HepG2 (cell line): ENCODE measurements around the gene CTNNA1. TPM values are rescaled to one million over a fixed set of nuclear protein-coding genes. Genes with fewer than 3 reads are reported as not detected.

Source experiments
- ARID5B ChIP-seq: IDR thresholded peaks from 2 replicates; pipeline ENCODE4 v1.4.0; 2020; ENCODE audit warnings: mild to moderate bottlenecking, missing genetic modification reagents
- CEBPZ ChIP-seq: IDR thresholded peaks from 2 replicates; pipeline ENCODE4 v1.6.1; 2012; ENCODE audit warnings: low read length, improper control_type of control experiment
- E2F2 ChIP-seq: sonication (generic); formaldehyde crosslinking; IDR thresholded peaks from 2 replicates; pipeline ENCODE4 v1.4.0; 2020; ENCODE audit warnings: missing genetic modification reagents, borderline replicate concordance
- FOXK1 ChIP-seq: sonication (generic); formaldehyde crosslinking; IDR thresholded peaks from 2 replicates; pipeline ENCODE4 v1.4.0; 2020; ENCODE audit warnings: low read depth, missing genetic modification reagents, borderline replicate concordance
- NR2F2 ChIP-seq: IDR thresholded peaks from 2 replicates; pipeline ENCODE4 v1.6.1; 2012; ENCODE audit warnings: low read depth, inconsistent platforms, borderline replicate concordance
- RARA ChIP-seq: IDR thresholded peaks from 2 replicates; pipeline ENCODE4 v1.6.1; 2016; ENCODE audit warnings: missing genetic modification reagents, missing compliant biosample characterization
- TGIF2 ChIP-seq: IDR thresholded peaks from 2 replicates; pipeline ENCODE4 v1.6.1; 2016; ENCODE audit warnings: control low read depth, missing compliant biosample characterization
- TP53 ChIP-seq: sonication (generic); formaldehyde crosslinking; conservative IDR thresholded peaks from 2 replicates; pipeline ENCODE4 v1.4.0; 2020; ENCODE audit warnings: missing genetic modification reagents
- ZNF282 ChIP-seq: fragments of 450-650 bp; IDR thresholded peaks from 2 replicates; pipeline ENCODE4 v1.6.1; 2018; ENCODE audit not compliant: partially characterized antibody
- ZNF672 ChIP-seq: sonication (generic); formaldehyde crosslinking; IDR thresholded peaks from 2 replicates; pipeline ENCODE4 v1.8.1; 2022; ENCODE audit warnings: missing genetic modification reagents
- ZNF788 ChIP-seq: sonication (generic); formaldehyde crosslinking; IDR thresholded peaks from 2 replicates; pipeline ENCODE4 v1.5.0; 2020; ENCODE audit warnings: mild to moderate bottlenecking, missing genetic modification reagents, borderline replicate concordance
- polyA plus RNA-seq, 8 experiments: library from polyadenylated mRNA; depleted of rRNA in 3 of 8; stranded (reverse) in 7 of 8; unstranded in 1 of 8; fragments of >200 nt; fragmentation: Illumina TruSeq in 4 of 8; extraction: Trizol in 4 of 8; gene quantifications; 2 replicates each; pipeline versions ENCODE4 v1.2.1 to v1.2.3, GENCODE V29; 2011 to 2016; ENCODE audit warnings: low read depth in 4 of 8, missing spikeins in 1 of 8, mixed read lengths in 1 of 8; ENCODE audit not compliant: insufficient read depth in 1 of 8
- total RNA-seq, 5 experiments: library from RNA; depleted of rRNA; stranded (reverse); fragments of >200 nt; fragmentation: Illumina TruSeq; extraction: Trizol; gene quantifications; 2 replicates each; pipeline ENCODE4 v1.2.3, GENCODE V29; 2016; ENCODE audit warnings: low read depth in 1 of 5
- TF ChIP-seq, protein P1 (sequence below): sonication (generic); formaldehyde crosslinking; conservative IDR thresholded peaks from 2 replicates; pipeline ENCODE4 v1.8.0; 2022; ENCODE audit warnings: missing genetic modification reagents
- TF ChIP-seq, protein P2 (sequence below): sonication (generic); formaldehyde crosslinking; IDR thresholded peaks from 2 replicates; pipeline ENCODE4 v1.4.0; 2020; ENCODE audit warnings: mild to moderate bottlenecking, missing genetic modification reagents
- TF ChIP-seq, protein P3 (sequence below): sonication (generic); formaldehyde crosslinking; IDR thresholded peaks from 2 replicates; pipeline ENCODE4 v1.4.0; 2020; ENCODE audit warnings: missing genetic modification reagents
- TF ChIP-seq, protein P4 (sequence below): sonication (generic); formaldehyde crosslinking; IDR thresholded peaks from 2 replicates; pipeline ENCODE4 v1.4.0; 2020; ENCODE audit warnings: mild to moderate bottlenecking, missing genetic modification reagents

The CTNNA1 gene
- total and polyA plus RNA-seq, 2 of the 13 experiments (the other 11 are each of a cell fraction or from before 2014, with no cell fraction given) = 66.8 to 162 TPM

- TF ChIP-seq, protein P1, sequence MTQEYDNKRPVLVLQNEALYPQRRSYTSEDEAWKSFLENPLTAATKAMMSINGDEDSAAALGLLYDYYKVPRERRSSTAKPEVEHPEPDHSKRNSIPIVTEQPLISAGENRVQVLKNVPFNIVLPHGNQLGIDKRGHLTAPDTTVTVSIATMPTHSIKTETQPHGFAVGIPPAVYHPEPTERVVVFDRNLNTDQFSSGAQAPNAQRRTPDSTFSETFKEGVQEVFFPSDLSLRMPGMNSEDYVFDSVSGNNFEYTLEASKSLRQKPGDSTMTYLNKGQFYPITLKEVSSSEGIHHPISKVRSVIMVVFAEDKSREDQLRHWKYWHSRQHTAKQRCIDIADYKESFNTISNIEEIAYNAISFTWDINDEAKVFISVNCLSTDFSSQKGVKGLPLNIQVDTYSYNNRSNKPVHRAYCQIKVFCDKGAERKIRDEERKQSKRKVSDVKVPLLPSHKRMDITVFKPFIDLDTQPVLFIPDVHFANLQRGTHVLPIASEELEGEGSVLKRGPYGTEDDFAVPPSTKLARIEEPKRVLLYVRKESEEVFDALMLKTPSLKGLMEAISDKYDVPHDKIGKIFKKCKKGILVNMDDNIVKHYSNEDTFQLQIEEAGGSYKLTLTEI (CRISPR knock-in tag) = no peak
- no peak for TF ChIP-seq ZNF282
- TF ChIP-seq, protein P2, sequence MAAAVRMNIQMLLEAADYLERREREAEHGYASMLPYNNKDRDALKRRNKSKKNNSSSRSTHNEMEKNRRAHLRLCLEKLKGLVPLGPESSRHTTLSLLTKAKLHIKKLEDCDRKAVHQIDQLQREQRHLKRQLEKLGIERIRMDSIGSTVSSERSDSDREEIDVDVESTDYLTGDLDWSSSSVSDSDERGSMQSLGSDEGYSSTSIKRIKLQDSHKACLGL (CRISPR knock-in tag) = no peak
- TF ChIP-seq TP53 = no peak
- TF ChIP-seq, protein P3, sequence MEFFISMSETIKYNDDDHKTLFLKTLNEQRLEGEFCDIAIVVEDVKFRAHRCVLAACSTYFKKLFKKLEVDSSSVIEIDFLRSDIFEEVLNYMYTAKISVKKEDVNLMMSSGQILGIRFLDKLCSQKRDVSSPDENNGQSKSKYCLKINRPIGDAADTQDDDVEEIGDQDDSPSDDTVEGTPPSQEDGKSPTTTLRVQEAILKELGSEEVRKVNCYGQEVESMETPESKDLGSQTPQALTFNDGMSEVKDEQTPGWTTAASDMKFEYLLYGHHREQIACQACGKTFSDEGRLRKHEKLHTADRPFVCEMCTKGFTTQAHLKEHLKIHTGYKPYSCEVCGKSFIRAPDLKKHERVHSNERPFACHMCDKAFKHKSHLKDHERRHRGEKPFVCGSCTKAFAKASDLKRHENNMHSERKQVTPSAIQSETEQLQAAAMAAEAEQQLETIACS (CRISPR knock-in tag) = no peak
- peak; percentile 44 for TF ChIP-seq ARID5B (CRISPR knock-in tag)
- no peak for TF ChIP-seq CEBPZ
- no peak for TF ChIP-seq E2F2 (CRISPR knock-in tag)
- TF ChIP-seq, protein P4, sequence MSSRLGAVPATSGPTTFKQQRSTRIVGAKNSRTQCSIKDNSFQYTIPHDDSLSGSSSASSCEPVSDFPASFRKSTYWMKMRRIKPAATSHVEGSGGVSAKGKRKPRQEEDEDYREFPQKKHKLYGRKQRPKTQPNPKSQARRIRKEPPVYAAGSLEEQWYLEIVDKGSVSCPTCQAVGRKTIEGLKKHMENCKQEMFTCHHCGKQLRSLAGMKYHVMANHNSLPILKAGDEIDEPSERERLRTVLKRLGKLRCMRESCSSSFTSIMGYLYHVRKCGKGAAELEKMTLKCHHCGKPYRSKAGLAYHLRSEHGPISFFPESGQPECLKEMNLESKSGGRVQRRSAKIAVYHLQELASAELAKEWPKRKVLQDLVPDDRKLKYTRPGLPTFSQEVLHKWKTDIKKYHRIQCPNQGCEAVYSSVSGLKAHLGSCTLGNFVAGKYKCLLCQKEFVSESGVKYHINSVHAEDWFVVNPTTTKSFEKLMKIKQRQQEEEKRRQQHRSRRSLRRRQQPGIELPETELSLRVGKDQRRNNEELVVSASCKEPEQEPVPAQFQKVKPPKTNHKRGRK (CRISPR knock-in tag) = no peak
- no peak for TF ChIP-seq TGIF2 (CRISPR knock-in tag)
- no peak for TF ChIP-seq ZNF788 (CRISPR knock-in tag)
- TF ChIP-seq RARA (CRISPR knock-in tag) = peak; percentile 32; the same call in 1 of the 2 replicates
- TF ChIP-seq FOXK1 = no peak
- TF ChIP-seq NR2F2 = no peak
- no peak for TF ChIP-seq ZNF672 (CRISPR knock-in tag)
Observed at GRCh38 chr5:138725818-138726416, 27.3 kb upstream of the CTNNA1 start (continued).
